AG10803 (cell line): Measurements from ENCODE around the gene VPS37C.
"Not testable (repeated sequence)": the region's sequence is repeated elsewhere in the genome, so short reads cannot be mapped to it uniquely, and the experiment has no call there.

ENCODE experiments used
- DNase-seq: peaks from one replicate; pipeline ENCODE4 v3.0.0; 2010; ENCODE audit warnings: low read depth
- H3K4me3 ChIP-seq: 2 replicates; pipeline ENCODE4 v1.5.1; 2011; ENCODE audit warnings: mild to moderate bottlenecking, low read length, control low read depth
- TF ChIP-seq, protein P1 (sequence below): conservative IDR thresholded peaks from 2 replicates; pipeline ENCODE4 v1.5.1; 2011; ENCODE audit warnings: mild to moderate bottlenecking, low read length, control low read depth, inconsistent platforms

VPS37C gene

GRCh38 chr11:61095021-61095420 lies 66.2 kb downstream of the VPS37C start:
- H3K4me3 ChIP-seq, result no peak overlapping the region
- no peak for DNase-seq
- TF ChIP-seq, protein P1, sequence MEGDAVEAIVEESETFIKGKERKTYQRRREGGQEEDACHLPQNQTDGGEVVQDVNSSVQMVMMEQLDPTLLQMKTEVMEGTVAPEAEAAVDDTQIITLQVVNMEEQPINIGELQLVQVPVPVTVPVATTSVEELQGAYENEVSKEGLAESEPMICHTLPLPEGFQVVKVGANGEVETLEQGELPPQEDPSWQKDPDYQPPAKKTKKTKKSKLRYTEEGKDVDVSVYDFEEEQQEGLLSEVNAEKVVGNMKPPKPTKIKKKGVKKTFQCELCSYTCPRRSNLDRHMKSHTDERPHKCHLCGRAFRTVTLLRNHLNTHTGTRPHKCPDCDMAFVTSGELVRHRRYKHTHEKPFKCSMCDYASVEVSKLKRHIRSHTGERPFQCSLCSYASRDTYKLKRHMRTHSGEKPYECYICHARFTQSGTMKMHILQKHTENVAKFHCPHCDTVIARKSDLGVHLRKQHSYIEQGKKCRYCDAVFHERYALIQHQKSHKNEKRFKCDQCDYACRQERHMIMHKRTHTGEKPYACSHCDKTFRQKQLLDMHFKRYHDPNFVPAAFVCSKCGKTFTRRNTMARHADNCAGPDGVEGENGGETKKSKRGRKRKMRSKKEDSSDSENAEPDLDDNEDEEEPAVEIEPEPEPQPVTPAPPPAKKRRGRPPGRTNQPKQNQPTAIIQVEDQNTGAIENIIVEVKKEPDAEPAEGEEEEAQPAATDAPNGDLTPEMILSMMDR, result no peak

GRCh38 chr11:61094167-61094566 lies 67.1 kb downstream of the VPS37C start:
- H3K4me3 ChIP-seq, DNase-seq: not testable (repeated sequence)

GRCh38 chr11:61092908-61093763 lies 68.1 kb downstream of the VPS37C start:
- TF ChIP-seq, protein P1, result no peak
- no peak overlapping the region for H3K4me3 ChIP-seq
- DNase-seq, result no peak

DNA sequence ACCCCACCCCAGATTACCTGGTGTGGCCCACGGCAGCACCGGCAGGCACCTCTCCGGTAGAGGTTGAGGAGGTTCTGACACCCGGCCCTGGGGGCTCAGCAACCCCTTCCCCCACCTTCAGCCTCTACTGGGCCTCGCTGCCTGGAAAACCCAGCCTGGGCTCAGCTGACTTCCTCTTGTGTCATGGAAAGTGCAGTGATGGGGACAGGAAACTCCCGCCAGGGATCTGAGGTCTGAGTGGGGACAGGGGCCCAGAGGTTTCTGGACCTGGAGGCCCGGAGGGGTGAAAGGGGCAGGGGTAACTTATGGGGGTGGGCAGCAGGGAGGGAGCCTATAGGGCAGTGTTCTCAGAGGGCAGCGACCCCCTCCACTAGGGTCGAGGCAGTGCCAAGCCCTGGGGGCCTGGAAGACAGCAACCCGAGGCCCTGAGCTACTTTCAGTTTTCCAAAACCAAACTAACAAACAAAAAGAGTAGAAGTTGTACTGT lies 68.9 kb downstream of the VPS37C start:
- TF ChIP-seq, protein P1, result no peak
- H3K4me3 ChIP-seq, result no peak overlapping the region
- DNase-seq, result no peak

GRCh38 chr11:61091373-61092279 lies 69.6 kb downstream of the VPS37C start:
- H3K4me3 ChIP-seq, result no peak overlapping the region
- TF ChIP-seq, protein P1, result no peak
- DNase-seq, result peak; percentile 24

GRCh38 chr11:61090982-61091372 lies 70.2 kb downstream of the VPS37C start:
- no peak overlapping the region for H3K4me3 ChIP-seq
- no peak for DNase-seq
- TF ChIP-seq, protein P1, result no peak

- H3K4me3 ChIP-seq, result no peak overlapping the region
- TF ChIP-seq, protein P1, result no peak
- no peak for DNase-seq
Measured at GRCh38 chr11:61090521-61090920, 70.7 kb downstream of the VPS37C start.
